Effector memory CD4-positive, alpha-beta T cell (primary cell): Measurements from ENCODE around the gene MIAT.

ENCODE experiments used
- DNase-seq, 3 donors: peaks; one replicate each; pipeline ENCODE4 v3.0.0-alpha.2; 2020
- H3K27ac ChIP-seq: 2 replicates; pipeline ENCODE4 v1.7.0; 2013; ENCODE audit warnings: mild to moderate bottlenecking, low read length, moderate library complexity; ENCODE audit not compliant: insufficient read depth, poor library complexity, severe bottlenecking
- H3K27me3 ChIP-seq: replicated peaks from 2 replicates; pipeline ENCODE4 v1.7.0; 2013; ENCODE audit warnings: mild to moderate bottlenecking, low read length; ENCODE audit not compliant: insufficient read depth, control insufficient read depth, poor library complexity, severe bottlenecking
- H3K36me3 ChIP-seq: 2 replicates; pipeline ENCODE4 v1.7.0; 2013; ENCODE audit warnings: mild to moderate bottlenecking, low read length, moderate library complexity; ENCODE audit not compliant: control insufficient read depth, insufficient read depth
- H3K4me1 ChIP-seq: 2 replicates; pipeline ENCODE4 v1.7.0; 2013; ENCODE audit warnings: low read length, mild to moderate bottlenecking; ENCODE audit not compliant: control insufficient read depth, insufficient read depth, poor library complexity, severe bottlenecking
- H3K4me3 ChIP-seq: 2 replicates; pipeline ENCODE4 v1.7.0; 2013; ENCODE audit warnings: low read length, low read depth, mild to moderate bottlenecking; ENCODE audit not compliant: insufficient read depth, poor library complexity, severe bottlenecking
- H3K9me3 ChIP-seq: 2 replicates; pipeline ENCODE4 v1.7.0; 2013; ENCODE audit warnings: mild to moderate bottlenecking, low read length, moderate library complexity; ENCODE audit not compliant: control insufficient read depth

The MIAT gene

DNA sequence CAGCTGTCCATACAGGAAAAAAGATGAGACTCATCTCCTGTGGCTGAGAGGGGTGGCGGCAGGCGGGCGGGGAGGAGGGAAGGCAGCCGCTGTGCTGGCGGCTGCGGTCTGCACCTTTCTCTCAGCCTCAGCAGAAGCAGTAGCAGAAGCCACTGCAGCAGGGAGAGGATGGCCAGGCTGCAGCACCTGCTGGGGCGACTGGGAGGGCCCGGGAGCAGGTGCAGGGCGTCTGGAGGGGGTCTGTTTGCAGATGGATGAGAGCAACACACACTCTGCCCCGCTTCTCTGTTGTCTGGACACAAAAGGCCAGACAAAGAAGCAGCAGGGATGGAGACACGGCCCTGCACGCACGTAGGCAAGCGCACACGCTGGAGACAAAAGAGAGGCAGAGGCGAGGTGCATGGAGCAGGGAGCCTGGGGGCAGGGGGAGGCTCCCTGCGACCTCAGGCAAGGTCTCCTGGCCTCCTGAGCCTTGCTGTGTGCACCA, 9.3 kb upstream of the MIAT start:
- Histone ChIP-seq H3K27ac (peak overlapping the region; percentile 8), H3K4me3 (no peak overlapping the region), H3K9me3 (no peaks in the 10 kb centered on the region), H3K36me3 (no peaks in the 10 kb centered on the region), H3K4me1 (peaks cover 39% of the 10 kb centered on the region), H3K27me3 (no peaks in the 10 kb centered on the region)
- peak in 2 of 3 donors; percentile 20 to 24 for DNase-seq

DNA sequence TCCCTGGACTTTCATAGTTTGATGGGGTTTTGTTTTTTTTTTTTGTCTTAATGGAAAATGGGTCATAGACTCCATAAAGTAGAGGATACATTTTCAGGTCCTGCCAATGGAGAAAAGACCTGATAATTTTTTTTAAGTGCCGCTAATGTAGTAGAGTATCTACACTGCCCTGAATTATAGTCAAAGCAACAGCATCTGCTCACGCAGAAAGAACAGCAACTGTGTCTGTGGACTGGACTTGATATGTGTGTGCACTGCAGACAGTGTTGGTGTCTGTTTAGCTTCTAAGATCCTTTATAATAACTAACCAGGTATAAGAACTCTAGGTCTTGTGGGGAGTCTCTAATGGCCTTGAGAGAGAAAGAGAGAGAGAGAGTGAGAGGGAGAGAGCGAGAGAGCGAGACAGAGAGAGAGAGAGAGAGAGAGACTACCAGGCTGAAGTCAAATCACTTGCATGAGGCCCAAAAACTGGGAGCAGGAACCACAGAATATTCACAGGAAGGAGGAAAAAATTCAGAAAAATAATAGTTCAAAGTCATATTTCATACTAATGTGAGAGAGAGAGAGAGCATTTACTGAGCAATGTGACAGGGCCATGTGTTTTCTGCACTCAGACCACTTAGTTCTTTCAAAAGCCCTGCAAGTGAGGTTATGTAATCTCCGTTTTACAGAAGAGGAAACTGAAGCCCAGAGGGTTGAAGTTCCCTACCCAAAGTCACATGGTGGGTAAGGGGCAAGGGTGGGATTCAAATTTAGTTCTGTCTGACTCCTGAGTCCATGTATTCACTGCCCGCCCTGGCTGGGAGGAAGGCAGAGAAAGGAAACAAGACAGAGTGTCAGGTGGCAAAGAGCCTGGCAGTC, 8.6 kb upstream of the MIAT start:
- Histone ChIP-seq H3K36me3 (no peaks in the 10 kb centered on the region), H3K4me3 (no peak overlapping the region), H3K9me3 (no peaks in the 10 kb centered on the region), H3K27ac (peak overlapping the region; percentile 8), H3K4me1 (peaks cover 34% of the 10 kb centered on the region), H3K27me3 (no peaks in the 10 kb centered on the region)
- no peak for DNase-seq

DNA sequence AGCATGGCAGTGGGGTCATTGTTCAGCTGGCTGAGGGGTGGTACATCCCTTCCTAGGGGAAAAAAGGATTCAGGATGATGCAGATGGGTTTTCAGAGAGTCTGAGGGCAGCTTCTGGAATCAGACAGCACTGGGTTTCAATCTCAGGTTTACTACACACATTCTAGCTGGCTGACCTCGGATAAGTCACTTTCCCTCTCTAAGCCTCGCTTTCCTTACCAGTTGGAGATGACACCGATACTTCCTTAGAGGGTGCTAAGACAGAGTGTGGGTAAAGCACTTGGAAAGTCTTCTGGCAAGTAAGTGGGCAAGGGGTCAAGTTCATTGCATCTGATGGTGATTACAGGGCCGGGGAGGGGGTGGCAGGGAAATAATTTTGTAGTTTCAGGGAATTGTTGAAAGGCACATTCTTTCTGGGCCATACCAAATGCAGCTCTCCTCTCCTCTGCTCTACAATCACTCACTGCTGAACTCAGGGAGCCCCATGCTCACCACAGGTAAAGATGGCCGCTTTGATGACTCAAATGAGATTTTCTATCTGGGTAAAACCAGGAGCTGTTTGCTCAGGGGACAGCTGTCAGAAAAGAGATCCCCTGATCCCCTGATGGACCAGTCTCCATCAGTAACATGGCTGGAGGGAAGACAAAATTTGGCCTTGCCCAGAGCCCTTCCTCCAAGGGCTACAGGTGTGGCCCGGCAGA, 6.5 kb upstream of the MIAT start:
- no peak for DNase-seq
- Histone ChIP-seq H3K4me3 (no peak overlapping the region), H3K27me3 (no peaks in the 10 kb centered on the region), H3K9me3 (no peaks in the 10 kb centered on the region), H3K36me3 (no peaks in the 10 kb centered on the region), H3K27ac (no peak overlapping the region), H3K4me1 (peaks cover 20% of the 10 kb centered on the region)

DNA sequence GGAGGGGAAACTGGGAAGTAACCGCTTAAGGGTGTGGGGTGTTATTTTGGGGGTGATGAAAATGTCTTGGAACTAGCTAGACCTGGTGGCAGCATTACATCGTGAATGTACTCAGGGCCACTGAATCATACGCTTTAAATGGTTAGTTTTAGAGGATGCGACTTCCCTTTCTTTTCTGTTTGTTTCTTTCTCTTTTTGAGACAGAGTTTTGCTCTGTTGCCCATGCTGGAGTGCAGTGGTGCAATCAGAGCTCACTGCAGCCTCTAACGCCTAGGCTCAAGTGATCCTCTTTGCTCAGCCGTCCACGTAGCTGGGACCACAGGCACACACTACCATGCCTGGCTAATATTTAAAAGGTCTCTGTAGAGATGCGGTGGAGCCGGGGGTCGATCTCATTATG, 5.6 kb upstream of the MIAT start:
- no peak overlapping the region for H3K27ac ChIP-seq
- peaks cover 22% of the 10 kb centered on the region for H3K4me1 ChIP-seq
- no peaks in the 10 kb centered on the region for H3K27me3 ChIP-seq
- H3K36me3 ChIP-seq, result no peaks in the 10 kb centered on the region
- no peaks in the 10 kb centered on the region for H3K9me3 ChIP-seq
- H3K4me3 ChIP-seq, result no peak overlapping the region
- DNase-seq, result no peak

DNA sequence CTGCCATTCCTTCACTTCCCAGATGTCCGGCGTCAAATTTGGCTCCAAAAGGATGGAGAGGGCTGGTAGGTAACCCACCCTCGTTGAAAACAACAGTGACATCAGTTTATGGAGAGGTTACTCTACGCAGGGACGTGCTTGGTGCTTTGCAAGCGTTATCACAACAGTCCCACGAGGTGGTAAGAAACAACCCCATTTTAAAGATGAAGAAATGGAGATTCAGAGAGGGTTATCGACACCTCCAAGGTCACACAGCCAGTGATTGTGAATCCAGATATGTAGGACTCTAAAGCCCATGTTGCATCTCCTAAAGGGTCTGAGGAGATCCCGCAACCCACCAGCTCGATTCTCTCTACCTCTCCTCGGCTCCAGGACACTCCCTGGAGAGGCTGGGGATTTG, 773 bp downstream of the MIAT start:
- Histone ChIP-seq H3K27ac (peak overlapping the region; percentile 50), H3K4me1 (peaks cover 27% of the 10 kb centered on the region), H3K9me3 (no peaks in the 10 kb centered on the region), H3K36me3 (no peaks in the 10 kb centered on the region), H3K4me3 (peak overlapping the region; percentile 81), H3K27me3 (no peaks in the 10 kb centered on the region)
- DNase-seq, result no peak

DNA sequence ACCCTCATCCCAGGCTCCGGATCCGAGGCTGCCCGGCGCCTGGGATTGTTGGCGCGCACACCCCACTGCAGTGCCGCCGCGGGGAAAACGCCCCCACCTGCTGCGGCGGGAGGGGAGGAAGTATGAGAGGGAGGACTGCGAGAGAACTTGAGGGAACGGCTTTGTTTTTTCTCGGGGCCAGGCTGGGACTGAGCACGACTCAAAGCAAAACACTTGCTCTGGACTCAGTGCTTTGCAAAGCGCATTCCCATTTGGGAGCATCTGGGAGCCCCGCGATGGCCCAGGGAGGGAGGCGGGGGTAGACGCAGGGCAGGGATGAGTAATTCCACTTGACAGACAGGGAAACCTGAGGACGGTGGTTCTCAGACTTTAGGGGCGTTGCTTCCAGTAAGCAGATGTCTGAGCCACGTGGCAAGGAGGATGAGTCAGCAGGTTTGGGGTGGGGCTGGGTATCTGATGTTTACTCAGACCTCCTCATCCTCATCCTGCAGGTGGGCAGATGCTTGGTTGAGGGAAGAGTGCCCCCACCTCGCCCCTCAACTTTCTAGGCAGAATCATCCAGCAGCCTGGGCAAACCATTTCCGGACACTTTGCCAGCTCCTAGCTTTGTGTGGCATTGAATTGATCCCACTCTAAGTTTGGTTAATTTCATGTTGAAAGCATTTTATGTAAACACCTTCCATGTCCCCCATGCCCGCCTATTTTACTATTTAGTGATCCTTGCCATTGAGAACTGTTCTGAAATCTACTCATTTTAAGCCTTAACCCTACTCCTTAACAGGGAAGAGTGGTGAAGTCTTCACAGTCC, 1.5 kb downstream of the MIAT start:
- DNase-seq, result peak; percentile 51 to 67 (median 57)
- Histone ChIP-seq H3K4me1 (peaks cover 27% of the 10 kb centered on the region), H3K4me3 (peak overlapping the region; percentile 81), H3K9me3 (no peaks in the 10 kb centered on the region), H3K27ac (peak overlapping the region; percentile 50), H3K36me3 (no peaks in the 10 kb centered on the region), H3K27me3 (no peaks in the 10 kb centered on the region)

DNA sequence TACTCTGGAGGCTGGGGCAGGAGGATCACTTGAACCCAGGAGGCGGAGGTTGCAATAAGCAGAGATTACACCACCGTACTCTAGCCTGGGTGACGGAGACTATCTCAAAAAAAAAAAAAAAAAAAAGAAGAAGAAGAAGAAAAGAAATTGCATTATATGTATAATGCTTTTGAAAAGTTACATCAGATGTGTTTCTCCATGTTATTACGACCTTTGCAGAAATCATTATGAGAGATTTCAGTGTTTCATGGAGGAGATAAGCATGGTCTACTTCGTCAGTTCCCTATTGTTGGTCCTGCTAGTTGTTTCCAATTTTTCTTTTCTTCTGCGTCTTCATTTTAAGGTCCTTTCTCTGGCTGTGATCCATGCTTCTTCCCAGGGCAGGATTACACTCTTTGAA, 3.0 kb downstream of the MIAT start:
- peaks cover 32% of the 10 kb centered on the region for H3K4me1 ChIP-seq
- H3K4me3 ChIP-seq, result no peak overlapping the region
- H3K27ac ChIP-seq, result no peak overlapping the region
- no peaks in the 10 kb centered on the region for H3K27me3 ChIP-seq
- H3K9me3 ChIP-seq, result no peaks in the 10 kb centered on the region
- no peak for DNase-seq
- H3K36me3 ChIP-seq, result no peaks in the 10 kb centered on the region

DNA sequence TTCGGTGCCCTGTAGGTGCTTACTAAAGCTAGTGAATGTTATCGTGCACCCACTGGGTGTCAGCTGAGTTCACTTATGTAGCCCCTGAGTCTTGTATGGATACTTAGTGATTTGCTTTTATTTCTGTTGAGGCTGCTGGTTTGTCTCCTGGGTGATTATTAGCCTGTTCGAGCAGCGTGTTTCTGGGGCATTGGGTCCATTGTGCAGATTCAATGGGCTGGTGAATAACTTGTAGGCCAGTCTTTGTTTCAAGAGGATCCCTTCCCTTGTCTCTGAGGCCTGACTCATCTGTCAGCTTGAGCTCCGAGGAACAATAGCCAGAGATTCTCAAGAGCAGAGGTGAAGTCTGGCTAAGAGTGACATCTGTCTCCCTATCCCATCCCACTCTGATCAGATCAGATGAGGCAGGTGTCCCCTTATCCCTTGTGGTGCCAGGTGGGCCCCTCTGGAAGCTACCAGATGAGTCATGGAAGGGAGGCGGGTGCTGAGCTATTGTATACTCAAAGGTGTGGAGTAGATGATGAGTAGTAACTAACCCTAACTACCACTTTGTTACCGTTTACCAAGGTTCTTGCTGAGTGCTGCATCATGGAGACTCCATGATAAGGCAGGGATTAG, 3.7 kb downstream of the MIAT start:
- Histone ChIP-seq H3K9me3 (no peaks in the 10 kb centered on the region), H3K27me3 (no peaks in the 10 kb centered on the region), H3K27ac (no peak overlapping the region), H3K36me3 (no peaks in the 10 kb centered on the region), H3K4me1 (peaks cover 32% of the 10 kb centered on the region), H3K4me3 (no peak overlapping the region)
- DNase-seq, result no peak

DNA sequence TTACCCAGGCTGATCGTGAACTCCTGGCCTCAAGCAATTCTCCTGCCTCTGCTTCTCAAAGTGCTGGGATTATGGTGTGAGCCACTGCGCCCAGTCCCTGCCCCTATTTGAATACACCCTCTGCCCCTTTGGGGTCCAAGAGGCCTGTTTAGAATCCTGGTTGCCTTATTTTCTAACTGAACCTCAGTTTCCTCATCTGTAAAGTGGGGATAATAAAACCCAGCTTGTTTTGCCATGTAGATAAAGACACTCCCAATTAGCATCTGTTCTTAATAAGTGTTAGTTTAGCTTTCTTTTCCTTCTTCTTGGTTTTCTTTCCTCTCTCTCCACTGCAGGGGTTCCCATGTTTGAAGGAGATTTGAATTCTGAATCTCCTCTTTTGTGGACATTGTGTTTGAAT, 4.8 kb downstream of the MIAT start:
- H3K36me3 ChIP-seq, result no peaks in the 10 kb centered on the region
- no peak overlapping the region for H3K4me3 ChIP-seq
- no peaks in the 10 kb centered on the region for H3K9me3 ChIP-seq
- DNase-seq, result no peak
- H3K27ac ChIP-seq, result no peak overlapping the region
- peaks cover 27% of the 10 kb centered on the region for H3K4me1 ChIP-seq
- H3K27me3 ChIP-seq, result no peaks in the 10 kb centered on the region
